ENCODE measurements around the gene PTPRR.

PTPRR gene

GRCh38 chr12:70918321-70918720 lies 2.2 kb downstream of the PTPRR start:
- no peak for TF ChIP-seq CTCF (IDR thresholded peaks at IDR 0.05; ENCODE audit: low read length, missing control alignments)
- no peak overlapping the region for H3K4me3 ChIP-seq (replicated peaks; ENCODE audit: low read depth, low read length)
- DNase-seq (ENCODE audit: low read depth) = no peak

- no peak overlapping the region for H3K4me3 ChIP-seq (replicated peaks; ENCODE audit: low read depth, low read length)
- TF ChIP-seq CTCF (IDR thresholded peaks at IDR 0.05; ENCODE audit: low read length, missing control alignments) = no peak
- DNase-seq (ENCODE audit: low read depth) = no peak
These were observed 9.9 kb downstream of the PTPRR start for GRCh38 chr12:70910666-70911065.

GRCh38 chr12:70908978-70909377 lies 11.6 kb downstream of the PTPRR start:
- TF ChIP-seq CTCF (IDR thresholded peaks at IDR 0.05; ENCODE audit: low read length, missing control alignments) = no peak
- no peak overlapping the region for H3K4me3 ChIP-seq (replicated peaks; ENCODE audit: low read depth, low read length)

GRCh38 chr12:70907412-70907811 lies 13.1 kb downstream of the PTPRR start:
- H3K4me3 ChIP-seq (replicated peaks; ENCODE audit: low read depth, low read length) = no peak overlapping the region
- no peak for TF ChIP-seq CTCF (IDR thresholded peaks at IDR 0.05; ENCODE audit: low read length, missing control alignments)
- no peak for DNase-seq (ENCODE audit: low read depth)

More at GRCh38 chr12:70908978-70909377, 11.6 kb downstream of the PTPRR start:
- no peak for DNase-seq (ENCODE audit: low read depth)

- no peak for TF ChIP-seq CTCF (IDR thresholded peaks at IDR 0.05; ENCODE audit: low read length, missing control alignments)
- no peak overlapping the region for H3K4me3 ChIP-seq (replicated peaks; ENCODE audit: low read depth, low read length)
- DNase-seq (ENCODE audit: low read depth) = no peak
These were observed 24.6 kb downstream of the PTPRR start for GRCh38 chr12:70895956-70896355.

- TF ChIP-seq CTCF (IDR thresholded peaks at IDR 0.05; ENCODE audit: low read length, missing control alignments) = no peak
- DNase-seq (ENCODE audit: low read depth) = no peak
- H3K4me3 ChIP-seq (replicated peaks; ENCODE audit: low read depth, low read length) = no peak overlapping the region
These were observed 27.9 kb downstream of the PTPRR start for GRCh38 chr12:70892593-70892992.

Measured in fibroblast of pulmonary artery (primary cell).